RCC 7860 (cell line): ENCODE results near the gene ZNF48.

Experiments
- DNase-seq: peaks from one replicate; pipeline ENCODE4 v3.0.0-alpha.2; 2015; ENCODE audit warnings: low spot score
- FAIRE-seq: peaks from 2 replicates; lab custom pipeline; 2012; peaks lifted over from hg19 to GRCh38; lab: Jason Lieb, UNC

ZNF48 gene

GRCh38 chr16:30395155-30395991 is at the start of gene ZNF48:
TSS of gene ZNF48 (plus strand) at chr16:30395420. CDS start at chr16:30395795, 375 bp downstream.
- FAIRE-seq = no peak
- peak; percentile 36 for DNase-seq

- DNase-seq (no peak), FAIRE-seq (no peak)
These were observed 48.9 kb upstream of the ZNF48 start for GRCh38 chr16:30346286-30346685.

GRCh38 chr16:30348113-30348512 is 47.1 kb upstream of the ZNF48 start:
- no peak for DNase-seq
- no peak for FAIRE-seq

GRCh38 chr16:30348929-30349328 is 46.3 kb upstream of the ZNF48 start:
- DNase-seq = no peak
- FAIRE-seq = no peak

GRCh38 chr16:30349675-30350074 is 45.5 kb upstream of the ZNF48 start:
- FAIRE-seq = no peak
- DNase-seq = no peak

- DNase-seq (no peak), FAIRE-seq (no peak)
These were observed 44.9 kb upstream of the ZNF48 start for GRCh38 chr16:30350134-30350871.

GRCh38 chr16:30351001-30351441 is 44.2 kb upstream of the ZNF48 start:
- FAIRE-seq (no peak), DNase-seq (no peak)

- FAIRE-seq = peak; percentile 79
- DNase-seq = peak; percentile 45
These were observed 43.4 kb upstream of the ZNF48 start for GRCh38 chr16:30351586-30352419.

- DNase-seq = no peak
- no peak for FAIRE-seq
These were observed 42.5 kb upstream of the ZNF48 start for GRCh38 chr16:30352488-30353401.

GRCh38 chr16:30353438-30354129 is 41.6 kb upstream of the ZNF48 start:
- no peak for FAIRE-seq

GRCh38 chr16:30354423-30355143 is 40.6 kb upstream of the ZNF48 start:
- FAIRE-seq (no peak), DNase-seq (no peak)

More at GRCh38 chr16:30353438-30354129, 41.6 kb upstream of the ZNF48 start:
- no peak for DNase-seq

GRCh38 chr16:30355144-30355953 is 39.9 kb upstream of the ZNF48 start, which contains the start of gene CD2BP2:
TSS of gene CD2BP2 (minus strand) at chr16:30355308. CDS start at chr16:30354681, 627 bp downstream.
- peak; percentile 98 for DNase-seq
- FAIRE-seq = peak; percentile 93

- no peak for DNase-seq
- no peak for FAIRE-seq
These were observed 39.3 kb upstream of the ZNF48 start for GRCh38 chr16:30355954-30356308.

- DNase-seq (no peak), FAIRE-seq (no peak)
These were observed 38.7 kb upstream of the ZNF48 start for GRCh38 chr16:30356401-30357084.

- DNase-seq (no peak), FAIRE-seq (no peak)
These were observed 38.0 kb upstream of the ZNF48 start for GRCh38 chr16:30357085-30357714.

GRCh38 chr16:30357715-30358576 is 37.3 kb upstream of the ZNF48 start:
- no peak for DNase-seq
- no peak for FAIRE-seq
